Measurements from ENCODE around the gene DIP2B.
"Not testable (repeated sequence)": the region's sequence is repeated elsewhere in the genome, so short reads cannot be mapped to it uniquely, and the experiment has no call there.

Gene DIP2B, protein sequence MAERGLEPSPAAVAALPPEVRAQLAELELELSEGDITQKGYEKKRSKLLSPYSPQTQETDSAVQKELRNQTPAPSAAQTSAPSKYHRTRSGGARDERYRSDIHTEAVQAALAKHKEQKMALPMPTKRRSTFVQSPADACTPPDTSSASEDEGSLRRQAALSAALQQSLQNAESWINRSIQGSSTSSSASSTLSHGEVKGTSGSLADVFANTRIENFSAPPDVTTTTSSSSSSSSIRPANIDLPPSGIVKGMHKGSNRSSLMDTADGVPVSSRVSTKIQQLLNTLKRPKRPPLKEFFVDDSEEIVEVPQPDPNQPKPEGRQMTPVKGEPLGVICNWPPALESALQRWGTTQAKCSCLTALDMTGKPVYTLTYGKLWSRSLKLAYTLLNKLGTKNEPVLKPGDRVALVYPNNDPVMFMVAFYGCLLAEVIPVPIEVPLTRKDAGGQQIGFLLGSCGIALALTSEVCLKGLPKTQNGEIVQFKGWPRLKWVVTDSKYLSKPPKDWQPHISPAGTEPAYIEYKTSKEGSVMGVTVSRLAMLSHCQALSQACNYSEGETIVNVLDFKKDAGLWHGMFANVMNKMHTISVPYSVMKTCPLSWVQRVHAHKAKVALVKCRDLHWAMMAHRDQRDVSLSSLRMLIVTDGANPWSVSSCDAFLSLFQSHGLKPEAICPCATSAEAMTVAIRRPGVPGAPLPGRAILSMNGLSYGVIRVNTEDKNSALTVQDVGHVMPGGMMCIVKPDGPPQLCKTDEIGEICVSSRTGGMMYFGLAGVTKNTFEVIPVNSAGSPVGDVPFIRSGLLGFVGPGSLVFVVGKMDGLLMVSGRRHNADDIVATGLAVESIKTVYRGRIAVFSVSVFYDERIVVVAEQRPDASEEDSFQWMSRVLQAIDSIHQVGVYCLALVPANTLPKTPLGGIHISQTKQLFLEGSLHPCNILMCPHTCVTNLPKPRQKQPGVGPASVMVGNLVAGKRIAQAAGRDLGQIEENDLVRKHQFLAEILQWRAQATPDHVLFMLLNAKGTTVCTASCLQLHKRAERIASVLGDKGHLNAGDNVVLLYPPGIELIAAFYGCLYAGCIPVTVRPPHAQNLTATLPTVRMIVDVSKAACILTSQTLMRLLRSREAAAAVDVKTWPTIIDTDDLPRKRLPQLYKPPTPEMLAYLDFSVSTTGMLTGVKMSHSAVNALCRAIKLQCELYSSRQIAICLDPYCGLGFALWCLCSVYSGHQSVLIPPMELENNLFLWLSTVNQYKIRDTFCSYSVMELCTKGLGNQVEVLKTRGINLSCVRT (N-terminal part only)

GRCh38 chr12:50504798-50505674 is at the start of gene DIP2B:
TSS of gene DIP2B (plus strand) at chr12:50504985. CDS start at chr12:50505141, 156 bp downstream.
- peak; percentile 90 for DNase-seq

DNA sequence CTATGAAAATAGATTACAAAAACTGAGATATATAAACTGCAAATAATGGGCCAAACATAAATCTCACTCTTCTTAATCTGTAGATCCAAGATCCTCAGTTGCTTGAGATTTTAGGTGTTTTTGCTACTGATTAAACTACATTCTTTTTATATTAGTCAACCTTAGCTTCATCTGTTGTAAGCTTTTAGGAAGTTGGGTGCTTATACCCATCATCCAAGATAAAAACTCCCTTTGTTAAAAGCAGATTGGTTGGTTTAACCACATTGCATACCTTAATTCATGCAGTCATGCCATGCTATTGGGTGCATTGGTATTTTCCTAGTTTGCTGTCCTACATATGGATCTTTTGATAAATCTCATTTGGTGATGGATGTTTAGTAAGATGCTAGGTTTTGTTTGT is 46.2 kb upstream of the DIP2B start:
- peak; percentile 34 for DNase-seq

DNA sequence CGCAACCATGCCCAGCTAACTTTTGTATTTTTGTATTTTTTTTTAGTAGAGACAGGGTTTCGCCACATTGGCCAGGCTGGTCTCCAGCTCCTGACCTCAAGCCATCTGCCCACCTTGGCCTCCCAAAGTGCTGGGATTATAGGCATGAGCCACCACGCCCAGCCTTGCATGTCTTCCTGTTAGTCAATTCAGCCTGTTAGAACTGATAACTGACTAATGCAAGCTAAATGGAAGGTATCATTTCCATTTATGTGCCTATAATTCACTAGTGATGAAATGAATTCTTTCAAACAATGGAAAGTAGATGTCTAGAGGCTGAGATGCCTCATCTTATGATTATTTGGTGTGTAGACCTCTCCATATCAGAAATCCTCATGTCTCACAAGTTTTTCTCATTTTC is 37.3 kb upstream of the DIP2B start:
- no peak for DNase-seq

DNA sequence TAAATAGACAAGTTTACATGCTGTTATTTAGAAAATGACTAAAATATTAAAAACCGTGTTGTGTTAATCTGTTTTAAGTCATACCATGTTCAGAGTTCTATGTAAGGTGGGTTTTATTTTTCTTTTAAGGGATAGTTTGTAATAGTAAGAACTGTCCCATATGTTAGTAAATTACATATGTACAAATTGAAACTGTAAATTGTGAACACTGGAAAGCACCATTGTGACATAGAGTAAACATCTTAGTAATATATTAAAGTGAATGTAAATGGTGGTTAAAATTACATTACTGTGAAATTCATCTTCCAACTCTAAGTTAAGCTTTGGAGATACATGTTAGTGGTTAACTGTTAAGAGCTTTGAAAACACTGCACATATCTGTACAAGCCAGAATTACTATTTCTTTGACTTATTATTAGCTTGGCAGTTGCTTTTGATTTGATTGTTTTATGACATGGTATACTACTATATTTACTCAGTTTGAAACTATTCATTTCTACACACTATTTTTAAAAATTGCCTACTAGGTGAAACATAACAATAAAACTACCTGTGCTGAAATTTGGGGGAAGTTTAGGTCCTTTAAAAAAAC is 27.4 kb upstream of the DIP2B start:
- DNase-seq: no peak

DNA sequence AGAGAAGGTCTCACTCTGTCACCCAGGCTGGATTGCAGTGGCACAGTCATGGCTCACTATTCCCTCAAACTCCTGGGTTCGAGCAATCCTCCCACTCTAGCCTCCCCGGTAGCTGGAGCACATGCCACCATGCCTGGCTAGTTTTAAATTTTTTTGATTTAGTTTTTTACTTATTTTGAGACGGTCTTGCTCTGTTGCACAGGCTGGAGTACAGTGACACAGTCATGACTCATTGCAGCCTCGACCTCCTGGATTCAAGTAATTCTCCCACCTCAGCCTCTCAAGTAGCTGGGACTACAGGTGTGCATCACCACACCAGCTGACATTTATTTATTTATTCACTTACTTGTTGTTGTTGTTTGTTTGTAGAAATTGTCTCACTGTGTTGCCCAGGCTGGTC is 22.2 kb upstream of the DIP2B start:
- DNase-seq: no peak

- DNase-seq: no peak
Measured at GRCh38 chr12:50483488-50483887, 21.3 kb upstream of the DIP2B start.

- DNase-seq: no peak
Measured at GRCh38 chr12:50488801-50489200, 16.0 kb upstream of the DIP2B start.

DNA sequence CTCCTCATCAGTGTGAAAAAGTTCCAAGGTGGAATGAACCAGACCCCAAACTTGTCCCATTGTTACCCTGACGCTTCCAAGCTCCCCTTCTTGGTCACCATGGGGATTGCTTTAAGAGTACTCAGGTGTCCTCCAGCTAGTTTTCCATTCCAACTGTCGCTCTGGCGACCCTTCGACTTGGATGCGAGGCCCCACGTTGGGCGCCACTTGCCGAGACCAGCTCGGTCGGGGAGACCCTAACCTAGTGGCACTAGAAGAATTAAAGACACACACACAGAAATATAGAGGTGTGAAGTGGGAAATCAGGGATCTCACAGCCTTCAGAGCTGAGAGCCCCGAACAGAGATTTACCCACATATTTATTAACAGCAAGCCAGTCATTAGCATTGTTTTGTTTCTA is 6.7 kb upstream of the DIP2B start:
- DNase-seq: not testable (repeated sequence)

GRCh38 chr12:50505675-50506530 is 1.1 kb downstream of the DIP2B start:
- no peak for DNase-seq

DNA sequence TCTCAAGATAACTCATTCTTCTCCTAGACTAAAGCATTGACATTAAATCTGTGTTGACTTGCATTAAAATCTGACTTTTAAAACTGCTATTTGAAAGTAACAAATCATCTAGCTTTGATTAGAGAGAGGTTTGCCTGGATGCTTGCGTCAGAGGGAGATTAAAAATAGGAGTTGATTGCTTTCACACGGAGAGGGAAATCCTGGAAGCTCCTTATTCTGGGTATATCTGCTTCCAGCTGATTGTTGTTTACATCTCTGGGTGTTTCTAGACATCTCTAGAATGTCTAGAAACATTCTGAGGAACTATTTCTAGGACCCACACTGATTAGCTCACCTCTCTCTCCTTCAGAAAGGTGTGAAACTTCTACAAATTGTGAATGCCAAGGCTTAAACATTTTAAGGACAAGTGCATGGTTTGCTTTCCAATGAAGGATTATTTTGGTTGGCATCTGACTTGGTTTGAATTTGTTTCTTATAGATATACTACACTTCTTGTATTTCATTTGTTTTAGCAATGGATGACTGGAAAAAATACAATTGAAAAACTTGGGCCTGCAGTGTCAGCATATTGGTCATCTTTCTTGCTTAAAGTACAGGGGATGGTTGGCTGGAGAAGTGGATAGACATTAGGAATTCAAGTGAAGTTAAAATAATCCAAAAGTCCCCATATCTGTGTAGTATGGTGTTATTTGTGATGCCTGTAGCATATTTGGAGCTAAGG is 2.1 kb downstream of the DIP2B start:
- DNase-seq: no peak

DNA sequence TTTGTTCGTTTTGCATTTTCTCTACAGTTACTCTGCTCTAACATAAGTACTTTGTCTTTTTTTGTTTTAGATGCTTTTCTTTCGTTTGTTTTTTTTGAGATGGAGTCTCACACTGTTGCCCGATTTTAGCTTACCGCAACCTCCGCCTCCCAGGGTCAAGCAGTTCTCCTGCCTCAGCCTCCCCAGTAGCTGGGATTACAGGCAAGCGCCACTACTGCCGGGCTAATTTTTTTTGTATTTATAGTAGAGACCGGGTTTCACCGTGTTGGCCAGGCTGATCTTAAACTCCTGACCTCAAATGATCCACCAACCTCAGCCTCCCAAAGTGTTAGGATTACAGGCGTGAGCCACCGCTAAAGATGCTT is 2.7 kb downstream of the DIP2B start:
- DNase-seq: no peak

GRCh38 chr12:50507930-50508329 is 3.1 kb downstream of the DIP2B start:
- no peak for DNase-seq

GRCh38 chr12:50508414-50508813 is 3.6 kb downstream of the DIP2B start:
- DNase-seq: no peak

DNA sequence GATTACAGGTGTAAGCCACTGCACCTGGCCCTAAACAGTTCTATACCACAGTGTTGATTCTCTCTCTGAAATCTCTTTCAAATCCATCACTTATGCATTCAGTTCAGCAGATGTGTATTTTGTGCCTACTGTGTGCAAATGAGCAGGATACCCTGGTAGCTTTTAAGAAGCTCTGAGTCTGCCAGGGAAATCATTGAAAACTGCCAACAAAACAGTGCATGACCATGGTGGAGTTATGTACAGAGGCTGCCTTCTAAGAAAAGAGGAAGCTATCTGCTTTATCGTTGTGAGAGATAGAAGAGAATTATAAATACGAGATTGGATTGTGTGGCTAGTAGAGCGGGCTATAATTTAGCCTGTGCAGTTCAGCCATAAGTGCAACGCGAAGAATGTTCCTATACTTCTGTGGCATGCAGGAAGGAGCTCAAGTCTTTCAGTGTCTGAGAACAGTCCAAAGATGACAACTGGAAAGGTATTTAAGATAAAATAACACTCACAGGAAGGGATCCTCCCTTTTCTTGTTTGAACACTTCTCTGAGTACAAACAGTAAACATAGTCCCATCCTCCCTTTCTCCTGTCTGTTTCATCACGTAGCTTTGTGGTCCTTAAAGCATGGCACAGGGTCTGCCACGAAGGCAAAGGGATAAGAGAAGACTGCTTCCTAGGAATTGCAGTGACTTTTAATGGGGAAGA is 4.3 kb downstream of the DIP2B start:
- no peak for DNase-seq

- DNase-seq: no peak
Measured at GRCh38 chr12:50514526-50515276, 9.9 kb downstream of the DIP2B start.

- DNase-seq: no peak
Measured at GRCh38 chr12:50515587-50515986, 10.8 kb downstream of the DIP2B start.

DNA sequence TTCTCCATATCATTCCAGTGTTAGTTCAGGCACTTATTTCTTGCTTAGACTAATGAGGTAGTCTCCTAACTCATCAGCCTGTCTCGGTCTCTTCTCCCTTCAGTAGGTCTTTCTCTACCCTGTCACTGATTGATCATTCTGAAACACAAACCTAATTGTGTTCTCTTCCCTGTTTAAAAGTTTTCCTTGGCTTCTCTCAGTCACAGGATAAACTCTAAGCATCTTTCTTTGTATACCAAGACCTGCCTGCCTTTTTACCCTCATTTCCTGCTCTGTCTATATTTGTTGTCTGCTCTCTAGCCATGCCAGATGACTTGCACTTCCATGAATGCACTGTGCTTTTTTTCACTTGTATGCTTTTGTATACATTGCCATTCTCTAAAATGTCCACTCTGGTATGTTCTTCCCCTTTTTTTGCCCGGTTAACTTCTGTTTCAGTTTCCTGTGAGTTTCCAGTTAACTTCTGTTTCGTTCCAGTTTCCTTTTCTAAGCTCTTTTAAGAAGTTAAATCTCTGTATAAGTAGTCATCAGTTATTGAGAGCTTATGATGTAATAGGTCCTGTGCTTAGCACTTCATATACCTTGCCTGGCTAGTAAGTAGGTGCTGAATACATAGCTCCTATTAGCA is 12.8 kb downstream of the DIP2B start:
- peak; percentile 36 for DNase-seq

- no peak for DNase-seq
Measured at GRCh38 chr12:50518090-50518489, 13.3 kb downstream of the DIP2B start.

Data from fibroblast of upper back skin (primary cell).